Muscle layer of duodenum (tissue), 2 donors: Measurements from ENCODE around the gene POTEF.
"Not testable (repeated sequence)": the region's sequence is repeated elsewhere in the genome, so short reads cannot be mapped to it uniquely, and the experiment has no call there.

Source experiments
- H3K27ac ChIP-seq: one replicate; pipeline ENCODE4 v1.7.0; 2013; ENCODE audit warnings: mild to moderate bottlenecking, low read length
- H3K27me3 ChIP-seq: one replicate; pipeline ENCODE4 v1.7.0; 2013; ENCODE audit warnings: low read depth, mild to moderate bottlenecking, control low read depth, low read length
- H3K36me3 ChIP-seq, 2 donors: one replicate each; pipeline ENCODE4 v1.7.0; 2013; ENCODE audit warnings: low read length in 2 of 2, control low read depth in 1 of 2, mild to moderate bottlenecking in 1 of 2; ENCODE audit not compliant: insufficient read depth in 2 of 2, control insufficient read depth in 1 of 2
- H3K4me1 ChIP-seq, 2 donors: one replicate each; pipeline ENCODE4 v1.7.0; 2013; ENCODE audit warnings: low read length in 2 of 2, mild to moderate bottlenecking in 2 of 2, control low read depth in 1 of 2, moderate library complexity in 1 of 2; ENCODE audit not compliant: insufficient read depth in 2 of 2, control insufficient read depth in 1 of 2
- H3K4me3 ChIP-seq, 2 donors: one replicate each; pipeline ENCODE4 v1.7.0; 2013; ENCODE audit warnings: low read length in 2 of 2, low read depth in 1 of 2, mild to moderate bottlenecking in 1 of 2
- H3K9me3 ChIP-seq, 2 donors: one replicate each; pipeline ENCODE4 v1.7.0; 2013; ENCODE audit warnings: low read length in 2 of 2, control low read depth in 1 of 2, mild to moderate bottlenecking in 1 of 2; ENCODE audit not compliant: control insufficient read depth in 1 of 2
- donor health status: healthy.

POTEF gene

GRCh38 chr2:130053217-130053911 lies 75.7 kb downstream of the POTEF start:
- not testable (repeated sequence) for H3K4me3 ChIP-seq, H3K27ac ChIP-seq, H3K36me3 ChIP-seq, H3K4me1 ChIP-seq, H3K27me3 ChIP-seq, H3K9me3 ChIP-seq

GRCh38 chr2:130052376-130052775 lies 76.6 kb downstream of the POTEF start:
- not testable (repeated sequence) for H3K9me3 ChIP-seq, H3K27ac ChIP-seq, H3K4me1 ChIP-seq, H3K27me3 ChIP-seq, H3K36me3 ChIP-seq, H3K4me3 ChIP-seq

DNA sequence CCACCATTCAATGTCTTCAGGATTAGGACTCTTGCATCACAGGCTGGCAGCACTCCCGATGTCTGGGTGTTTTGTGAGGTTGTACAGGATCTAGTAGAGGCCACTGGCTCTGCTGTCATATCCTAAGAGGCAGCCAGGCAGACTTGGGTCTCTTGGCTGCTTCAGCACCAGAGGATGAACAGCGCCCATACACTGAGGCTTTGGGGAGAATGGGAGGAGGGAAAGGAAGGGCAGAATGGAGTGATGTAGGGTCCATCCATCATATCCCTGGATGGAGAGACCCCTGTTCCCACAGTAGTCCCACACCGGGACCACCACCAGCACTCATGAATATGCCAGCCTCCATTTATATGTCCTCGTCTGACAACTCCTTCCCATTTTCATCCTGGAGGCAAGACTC lies 80.6 kb downstream of the POTEF start:
- not testable (repeated sequence) for H3K9me3 ChIP-seq, H3K4me3 ChIP-seq, H3K4me1 ChIP-seq, H3K36me3 ChIP-seq, H3K27me3 ChIP-seq, H3K27ac ChIP-seq

- not testable (repeated sequence) for H3K36me3 ChIP-seq, H3K4me1 ChIP-seq, H3K9me3 ChIP-seq, H3K4me3 ChIP-seq, H3K27me3 ChIP-seq, H3K27ac ChIP-seq
Measured at GRCh38 chr2:130038265-130038603, 90.8 kb downstream of the POTEF start.

DNA sequence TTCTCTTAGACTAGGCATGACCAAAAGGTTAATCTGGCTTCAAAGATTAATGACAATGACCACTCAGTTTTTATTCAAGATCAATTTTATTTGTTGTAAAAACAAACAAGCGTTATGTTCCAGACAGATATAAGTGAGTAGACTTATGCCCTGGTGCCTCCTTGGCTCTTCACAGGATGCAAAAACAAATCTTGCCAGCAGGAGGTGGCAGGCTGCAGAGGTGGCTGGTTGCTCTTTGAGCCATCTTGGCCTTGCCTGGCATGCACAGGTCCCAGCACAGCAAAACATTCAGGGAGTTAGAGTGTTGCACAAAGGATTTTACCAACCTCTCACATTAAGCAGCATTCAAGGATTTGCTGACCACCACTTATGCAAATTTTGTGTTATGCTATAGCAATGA lies 103.1 kb downstream of the POTEF start:
- not testable (repeated sequence) for H3K4me3 ChIP-seq, H3K4me1 ChIP-seq, H3K36me3 ChIP-seq, H3K27ac ChIP-seq, H3K27me3 ChIP-seq, H3K9me3 ChIP-seq
